SK-N-SH (cell line): ENCODE measurements around the gene SETBP1. TPM values are rescaled to one million over a fixed set of nuclear protein-coding genes. Genes with fewer than 3 reads are reported as not detected.

ENCODE experiments used
- CTCF ChIA-PET: fragments of 300-600, 350-600 bp; formaldehyde crosslinking; extraction: SDS; loops from one replicate; lab custom pipeline; 2021; lab: Yijun Ruan, JAX
- POLR2A ChIA-PET: fragments of 350-600 bp; sonication (Branson Sonifier 250); formaldehyde crosslinking; extraction: SDS; loops from one replicate; lab custom pipeline; 2020; ENCODE audit warnings: antibody characterized with exemption, inconsistent platforms; lab: Yijun Ruan, JAX
- DNase-seq: peaks from one replicate; pipeline ENCODE4 v3.0.0; 2012
- H2AFZ ChIP-seq: fragments of 200-600 bp; sonication (generic); 2 replicates; pipeline ENCODE4 v1.8.1; 2016; ENCODE audit warnings: antibody characterized with exemption, mild to moderate bottlenecking, low read depth
- H3F3A ChIP-seq: fragments of 200-600 bp; sonication (generic); replicated peaks from 2 replicates; pipeline ENCODE3; 2016; ENCODE audit warnings: antibody characterized with exemption, mild to moderate bottlenecking; ENCODE audit not compliant: insufficient read depth
- H3K27ac ChIP-seq, 2 experiments: fragments of 200-500 bp in 1 of 2; fragments of 200-600 bp in 1 of 2; sonication (Bioruptor generic) in 1 of 2; sonication (generic), shearing (Covaris generic) in 1 of 2; 2 replicates each; pipeline versions ENCODE4 v1.5.1 to v1.6.1; 2014 to 2016; ENCODE audit warnings: low read depth in 2 of 2, inconsistent platforms in 1 of 2, low read length in 1 of 2, mild to moderate bottlenecking in 1 of 2, mixed read lengths in 1 of 2
- H3K27me3 ChIP-seq: fragments of 200-600 bp; sonication (generic), shearing (Covaris generic); 2 replicates; pipeline ENCODE4 v1.6.1; 2016; ENCODE audit warnings: mixed run types; ENCODE audit not compliant: insufficient read depth
- H3K36me3 ChIP-seq, 2 experiments: fragments of 200-500 bp in 1 of 2; fragments of 200-600 bp in 1 of 2; sonication (Bioruptor generic) in 1 of 2; sonication (generic) in 1 of 2; replicated peaks in 1 of 2; 2 replicates each; pipeline versions ENCODE3 to v1.5.1; 2014 to 2016; ENCODE audit warnings: low read length in 1 of 2, mild to moderate bottlenecking in 1 of 2; ENCODE audit not compliant: insufficient read depth in 2 of 2, control insufficient read depth in 1 of 2
- H3K4me1 ChIP-seq, 2 experiments: fragments of 200-500 bp in 1 of 2; fragments of 200-600 bp in 1 of 2; sonication (Bioruptor generic) in 1 of 2; sonication (generic), shearing (Covaris generic) in 1 of 2; 2 replicates each; pipeline versions ENCODE4 v1.5.1 to v1.6.1; 2014 to 2016; ENCODE audit warnings: low read depth in 1 of 2, low read length in 1 of 2, mixed run types in 1 of 2; ENCODE audit not compliant: insufficient read depth in 2 of 2, control insufficient read depth in 1 of 2
- H3K4me2 ChIP-seq: fragments of 200-600 bp; sonication (generic), shearing (Covaris generic); 2 replicates; pipeline ENCODE4 v1.6.1; 2017; ENCODE audit warnings: mixed run types
- H3K4me3 ChIP-seq, 2 experiments: fragments of 200-500 bp in 1 of 2; fragments of 200-600 bp in 1 of 2; sonication (Bioruptor generic) in 1 of 2; sonication (generic), shearing (Covaris generic) in 1 of 2; 2 replicates each; pipeline versions ENCODE4 v1.5.1 to v1.8.1; 2014 to 2016; ENCODE audit warnings: low read depth in 2 of 2, inconsistent platforms in 1 of 2, low read length in 1 of 2, mild to moderate bottlenecking in 1 of 2, mixed read lengths in 1 of 2, moderate library complexity in 1 of 2
- H3K79me2 ChIP-seq: fragments of 200-600 bp; sonication (generic); 2 replicates; pipeline ENCODE4 v1.8.1; 2017; ENCODE audit warnings: mild to moderate bottlenecking; ENCODE audit not compliant: insufficient read depth
- H3K9ac ChIP-seq: fragments of 200-600 bp; sonication (generic); 2 replicates; pipeline ENCODE4 v1.6.1; 2017; ENCODE audit warnings: mixed run types
- H3K9me2 ChIP-seq: fragments of 200-600 bp; sonication (generic); 2 replicates; pipeline ENCODE4 v1.6.1; 2017; ENCODE audit warnings: mixed run types
- H3K9me3 ChIP-seq: fragments of 200-600 bp; sonication (generic); 2 replicates; pipeline ENCODE4 v1.6.1; 2017; ENCODE audit warnings: mixed run types, mild to moderate bottlenecking, moderate library complexity
- H4K20me1 ChIP-seq: fragments of 200-600 bp; sonication (generic); 2 replicates; pipeline ENCODE4 v1.6.1; 2017; ENCODE audit warnings: mild to moderate bottlenecking, mixed run types; ENCODE audit not compliant: insufficient read depth
- CHD2 ChIP-seq: fragments of 150-350 bp; IDR thresholded peaks from 2 replicates; pipeline ENCODE4 v1.6.1; 2018; ENCODE audit warnings: low read length; ENCODE audit not compliant: partially characterized antibody
- FOSL2 ChIP-seq: IDR thresholded peaks from 2 replicates; pipeline ENCODE4 v1.4.0; 2012; ENCODE audit warnings: low read depth, mild to moderate bottlenecking, moderate library complexity, borderline replicate concordance
- GABPA ChIP-seq: IDR thresholded peaks from 2 replicates; pipeline ENCODE4 v1.4.0; 2012; ENCODE audit warnings: low read depth, mild to moderate bottlenecking
- JUND ChIP-seq: IDR thresholded peaks from 2 replicates; pipeline ENCODE4 v1.4.0; 2012
- MXI1 ChIP-seq: IDR thresholded peaks from 2 replicates; pipeline ENCODE4 v1.6.1; 2012; ENCODE audit warnings: mild to moderate bottlenecking, low read depth, low read length, improper control_type of control experiment
- NFIC ChIP-seq: IDR thresholded peaks from 2 replicates; pipeline ENCODE4 v1.4.0; 2012; ENCODE audit warnings: borderline replicate concordance
- WGBS: methylation state at CpG from one replicate; pipeline ENCODE4 v1.1.6; 2017; ENCODE audit warnings: low lambda C conversion rate; 5-methylcytosine and 5-hydroxymethylcytosine counted together
- polyA plus RNA-seq, 3 experiments: library from polyadenylated mRNA; depleted of rRNA; stranded (reverse); fragments of >200 nt; gene quantifications; 2 replicates each; pipeline ENCODE4 v1.2.3, GENCODE V29; 2012
- TF ChIP-seq, protein P1 (sequence below): IDR thresholded peaks from 2 replicates; pipeline ENCODE4; 2012

The SETBP1 gene
- polyA plus RNA-seq, 1 of the 3 experiments (the other 2 are of a cell fraction), result 3.0 TPM

DNA sequence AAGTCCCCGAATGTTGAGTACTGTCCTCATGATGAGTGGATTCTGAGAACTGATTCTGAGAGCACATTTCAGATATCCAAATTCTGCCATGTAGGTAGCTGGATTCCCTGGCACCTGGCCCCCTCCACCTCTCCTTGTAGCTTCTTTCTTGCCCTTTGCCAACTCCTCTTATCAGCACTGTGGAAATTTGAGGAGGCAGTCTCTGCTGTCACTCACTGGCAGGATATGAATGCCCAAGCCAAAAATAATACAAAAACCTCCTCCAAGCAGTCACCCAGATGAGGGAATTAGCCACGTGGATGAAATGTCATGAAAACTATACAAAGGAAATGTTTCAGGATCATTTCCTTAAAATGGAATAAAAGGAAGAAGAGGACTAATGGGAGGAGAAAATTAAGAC, 276.8 kb downstream of the SETBP1 start:
- ChIA-PET POLR2A (no interaction called here), CTCF (interaction anchor here (1.8 kb wide), 1 partner anchor 15 kb away, joined by 5 read pairs; no protein-coding TSS in a partner anchor)
- no peaks in the 10 kb centered on the region for H4K20me1 ChIP-seq
- no peak overlapping the region for H3K27ac ChIP-seq
- peaks cover 0 to 4% of the 10 kb centered on the region in 2 experiments for H3K36me3 ChIP-seq
- no peak overlapping the region for H3K4me3 ChIP-seq
- no peak overlapping the region for H2AFZ ChIP-seq
- no peaks in the 10 kb centered on the region for H3K79me2 ChIP-seq
- no peaks in the 10 kb centered on the region for H3K9me2 ChIP-seq
- H3K9ac ChIP-seq, result no peak overlapping the region
- 49% methylated on average over 2 of the region's 2 CpGs for WGBS
- no peaks in the 10 kb centered on the region for H3K27me3 ChIP-seq
- H3K9me3 ChIP-seq, result no peaks in the 10 kb centered on the region
- H3F3A ChIP-seq, result peaks cover 16% of the 10 kb centered on the region
- no peak overlapping the region for H3K4me2 ChIP-seq
- no peak for TF ChIP-seq NFIC
- TF ChIP-seq CHD2, result no peak
- H3K4me1 ChIP-seq, result 0 out of 4 replicates have a peak, but pooled peaks cover 0 to 8% of the 10 kb centered on the region in 2 experiments
- DNase-seq, result no peak

DNA sequence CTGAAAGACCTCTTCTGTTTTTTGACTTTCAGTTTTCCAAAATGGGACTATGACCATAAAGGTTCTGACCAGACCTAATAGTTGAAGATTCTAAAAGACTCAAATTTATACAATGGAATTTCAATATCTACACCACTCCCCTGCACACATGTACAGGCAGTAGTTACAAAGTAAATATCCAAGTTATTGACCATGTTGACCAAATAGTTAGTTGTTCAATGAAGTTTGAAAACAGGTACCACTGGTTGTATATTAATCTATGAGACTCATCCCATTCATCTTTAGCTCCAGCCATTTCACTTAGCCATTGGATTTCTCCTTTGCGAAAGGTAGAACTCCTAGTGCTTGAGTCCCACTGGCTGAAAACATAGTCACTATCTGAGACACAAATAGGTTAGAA, 277.4 kb downstream of the SETBP1 start:
- H3K27ac ChIP-seq, result no peak overlapping the region

DNA sequence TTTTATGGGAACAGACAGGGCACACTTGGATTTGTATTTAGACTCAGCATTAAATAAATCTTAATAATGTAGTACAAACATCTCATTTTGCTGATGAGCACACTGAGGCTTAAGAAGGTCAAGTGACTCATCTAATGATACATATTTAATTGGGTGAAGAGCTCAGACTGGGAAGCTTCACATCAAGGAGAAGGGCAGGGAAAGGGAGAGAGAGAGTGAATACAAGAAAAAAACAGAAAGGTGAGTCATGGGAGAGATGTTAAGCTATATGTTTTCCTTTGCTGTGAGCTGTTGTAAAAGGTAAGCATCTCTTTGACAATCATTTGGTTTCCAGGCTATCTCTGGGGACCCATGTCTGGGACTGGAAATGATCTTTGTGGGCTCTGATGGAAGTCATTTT, 277.8 kb downstream of the SETBP1 start:
- Histone ChIP-seq H2AFZ (no peak overlapping the region), H3F3A (peaks cover 16% of the 10 kb centered on the region), H3K27me3 (no peaks in the 10 kb centered on the region), H3K4me3 (no peak overlapping the region), H3K27ac (no peak overlapping the region), H3K9me3 (no peaks in the 10 kb centered on the region), H4K20me1 (no peaks in the 10 kb centered on the region), H3K9me2 (no peaks in the 10 kb centered on the region), H3K9ac (no peak overlapping the region), H3K36me3 (no peaks in the 10 kb centered on the region), H3K4me1 (0 out of 4 replicates have a peak, but pooled peaks cover 0 to 8% of the 10 kb centered on the region in 2 experiments), H3K4me2 (no peak overlapping the region), H3K79me2 (no peaks in the 10 kb centered on the region)
- ChIA-PET POLR2A (no interaction called here), CTCF (interaction anchor here (1.8 kb wide), 1 partner anchor 20 kb away, joined by 4 read pairs; no protein-coding TSS in a partner anchor)
- TF ChIP-seq, protein P1, sequence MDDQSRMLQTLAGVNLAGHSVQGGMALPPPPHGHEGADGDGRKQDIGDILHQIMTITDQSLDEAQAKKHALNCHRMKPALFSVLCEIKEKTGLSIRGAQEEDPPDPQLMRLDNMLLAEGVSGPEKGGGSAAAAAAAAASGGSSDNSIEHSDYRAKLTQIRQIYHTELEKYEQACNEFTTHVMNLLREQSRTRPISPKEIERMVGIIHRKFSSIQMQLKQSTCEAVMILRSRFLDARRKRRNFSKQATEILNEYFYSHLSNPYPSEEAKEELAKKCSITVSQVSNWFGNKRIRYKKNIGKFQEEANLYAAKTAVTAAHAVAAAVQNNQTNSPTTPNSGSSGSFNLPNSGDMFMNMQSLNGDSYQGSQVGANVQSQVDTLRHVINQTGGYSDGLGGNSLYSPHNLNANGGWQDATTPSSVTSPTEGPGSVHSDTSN, result no peak
- TF ChIP-seq JUND (peak; percentile 24), FOSL2 (peak; percentile 46), MXI1 (no peak)
- no peak for DNase-seq

More for the DNA sequence above, 277.4 kb downstream of the SETBP1 start:
- Histone ChIP-seq H3K9ac (no peak overlapping the region), H2AFZ (no peak overlapping the region), H3K4me2 (no peak overlapping the region), H3K9me2 (no peaks in the 10 kb centered on the region), H3K27me3 (no peaks in the 10 kb centered on the region), H3K36me3 (peaks cover 0 to under 1% of the 10 kb centered on the region in 2 experiments), H3K79me2 (no peaks in the 10 kb centered on the region), H3K4me1 (0 out of 4 replicates have a peak, but pooled peaks cover 0 to 8% of the 10 kb centered on the region in 2 experiments), H3K4me3 (no peak overlapping the region), H3F3A (peaks cover 16% of the 10 kb centered on the region), H3K9me3 (no peaks in the 10 kb centered on the region), H4K20me1 (no peaks in the 10 kb centered on the region)
- 100% methylated on average over 1 of the region's 1 CpG for WGBS
- CTCF ChIA-PET, result interaction anchor here (1.8 kb wide), 1 partner anchor 21 kb away, joined by 4 read pairs; no protein-coding TSS in a partner anchor
- POLR2A ChIA-PET, result no interaction called here
- no peak for DNase-seq
- TF ChIP-seq GABPA, result no peak
